Stimulated activated naive CD4-positive, alpha-beta T cell (primary cell): ENCODE data around the gene PNMA8A.

Experiments
- DNase-seq, 6 experiments: peaks; one replicate each; lab custom pipeline; 2025; lab: John Stamatoyannopoulos, UW

Gene PNMA8A

GRCh38 chr19:46427518-46428045, 43.8 kb downstream of the PNMA8A start:
- no peak for DNase-seq

- DNase-seq = peak in 1 of 6 experiments; percentile 14
These were observed 44.7 kb downstream of the PNMA8A start for GRCh38 chr19:46426506-46427162.

GRCh38 chr19:46426035-46426505, 45.3 kb downstream of the PNMA8A start:
- DNase-seq = no peak

GRCh38 chr19:46423188-46423587, 48.2 kb downstream of the PNMA8A start:
- DNase-seq = no peak

GRCh38 chr19:46422344-46422743, 49.0 kb downstream of the PNMA8A start:
- no peak for DNase-seq

- DNase-seq = no peak
These were observed 51.3 kb downstream of the PNMA8A start for GRCh38 chr19:46420056-46420455.
